KMS-11 (cell line): ENCODE data around the gene SAMD14.

ENCODE experiments used
- H2AFZ ChIP-seq: fragments of 200-600 bp; sonication (generic); 2 replicates; pipeline ENCODE4 v1.6.1; 2016; ENCODE audit warnings: antibody characterized with exemption, mixed run types, low read depth
- H3K27ac ChIP-seq: fragments of 200-600 bp; sonication (generic); 2 replicates; pipeline ENCODE4 v1.6.1; 2016; ENCODE audit warnings: mild to moderate bottlenecking, mixed run types
- H3K27me3 ChIP-seq: fragments of 200-600 bp; sonication (generic); 2 replicates; pipeline ENCODE4 v1.6.1; 2017; ENCODE audit warnings: mild to moderate bottlenecking, low read depth, mixed run types, moderate library complexity; ENCODE audit not compliant: insufficient read depth
- H3K36me3 ChIP-seq: fragments of 200-600 bp; sonication (generic); 2 replicates; pipeline ENCODE4 v1.6.1; 2017; ENCODE audit warnings: mild to moderate bottlenecking, mixed run types; ENCODE audit not compliant: insufficient read depth
- H3K4me1 ChIP-seq: fragments of 200-600 bp; sonication (generic); 2 replicates; pipeline ENCODE4 v1.6.1; 2016; ENCODE audit warnings: mild to moderate bottlenecking, low read depth, mixed run types; ENCODE audit not compliant: poor library complexity, severe bottlenecking
- H3K4me2 ChIP-seq: fragments of 200-600 bp; sonication (generic); 2 replicates; pipeline ENCODE4 v1.7.0; 2016; ENCODE audit warnings: mild to moderate bottlenecking, mixed run types
- H3K4me3 ChIP-seq: fragments of 200-600 bp; sonication (generic); IDR thresholded peaks from 2 replicates; pipeline ENCODE4 v1.6.1; 2017; ENCODE audit warnings: low read depth, low read length, mixed read lengths; ENCODE audit not compliant: insufficient read depth
- H3K79me2 ChIP-seq: fragments of 200-600 bp; sonication (generic); 2 replicates; pipeline ENCODE4 v1.6.1; 2016; ENCODE audit warnings: low read depth, mixed run types; ENCODE audit not compliant: insufficient read depth
- H3K9ac ChIP-seq: fragments of 200-600 bp; sonication (generic); 2 replicates; pipeline ENCODE4 v1.6.1; 2016; ENCODE audit warnings: mild to moderate bottlenecking, mixed run types
- H4K20me1 ChIP-seq: fragments of 200-600 bp; sonication (generic); 2 replicates; pipeline ENCODE4 v1.6.1; 2016; ENCODE audit warnings: mild to moderate bottlenecking, mixed run types; ENCODE audit not compliant: insufficient read depth
- CTCF ChIP-seq: fragments of 200-600 bp; sonication (generic); conservative IDR thresholded peaks from 2 replicates; pipeline ENCODE4 v1.6.1; 2017; ENCODE audit warnings: low read depth, mild to moderate bottlenecking, antibody characterized with exemption, low read length, moderate library complexity, mixed read lengths

Gene SAMD14

GRCh38 chr17:50165867-50166517 lies 36.0 kb upstream of the SAMD14 start, which contains the start of gene SGCA:
SGCA (plus strand) TSS chr17:50166005; CDS start chr17:50166041, 36 bp downstream.
- H3K36me3 ChIP-seq: no peaks in the 10 kb centered on the region
- H3K79me2 ChIP-seq: no peaks in the 10 kb centered on the region
- no peak within 1 kb of the TSS for H3K4me3 ChIP-seq
- H3K4me1 ChIP-seq: peaks cover 46% of the 10 kb centered on the region
- H3K27me3 ChIP-seq: no peaks in the 10 kb centered on the region
- no peak within 1 kb of the TSS for H3K27ac ChIP-seq
- no peak for TF ChIP-seq CTCF
- no peak within 1 kb of the TSS for H2AFZ ChIP-seq
- H4K20me1 ChIP-seq: no peaks in the 10 kb centered on the region
- H3K4me2 ChIP-seq: no peak within 1 kb of the TSS
- H3K9ac ChIP-seq: no peak within 1 kb of the TSS

GRCh38 chr17:50165466-50165865 lies 35.5 kb upstream of the SAMD14 start:
- H3K27ac ChIP-seq: no peak overlapping the region
- peaks cover 43% of the 10 kb centered on the region for H3K4me1 ChIP-seq
- H3K4me2 ChIP-seq: no peak overlapping the region
- TF ChIP-seq CTCF: no peak
- H3K36me3 ChIP-seq: no peaks in the 10 kb centered on the region
- no peak overlapping the region for H2AFZ ChIP-seq
- H4K20me1 ChIP-seq: no peaks in the 10 kb centered on the region
- no peak overlapping the region for H3K9ac ChIP-seq
- H3K4me3 ChIP-seq: no peak overlapping the region
- H3K27me3 ChIP-seq: no peaks in the 10 kb centered on the region
- no peaks in the 10 kb centered on the region for H3K79me2 ChIP-seq

- H3K9ac ChIP-seq: no peak overlapping the region
- no peaks in the 10 kb centered on the region for H3K36me3 ChIP-seq
- H3K4me1 ChIP-seq: peaks cover 39% of the 10 kb centered on the region
- no peak overlapping the region for H3K27ac ChIP-seq
- no peak overlapping the region for H2AFZ ChIP-seq
- no peaks in the 10 kb centered on the region for H3K79me2 ChIP-seq
- no peak overlapping the region for H3K4me3 ChIP-seq
- no peaks in the 10 kb centered on the region for H3K27me3 ChIP-seq
- H3K4me2 ChIP-seq: no peak overlapping the region
- no peaks in the 10 kb centered on the region for H4K20me1 ChIP-seq
- no peak for TF ChIP-seq CTCF
These were observed 35.1 kb upstream of the SAMD14 start for GRCh38 chr17:50165066-50165465.

GRCh38 chr17:50164697-50164988 lies 34.7 kb upstream of the SAMD14 start:
- no peak for TF ChIP-seq CTCF

More at GRCh38 chr17:50164697-50164988, 34.7 kb upstream of the SAMD14 start:
- no peak overlapping the region for H3K4me2 ChIP-seq
- no peaks in the 10 kb centered on the region for H4K20me1 ChIP-seq
- H2AFZ ChIP-seq: no peak overlapping the region
- no peaks in the 10 kb centered on the region for H3K27me3 ChIP-seq
- no peak overlapping the region for H3K27ac ChIP-seq
- H3K4me3 ChIP-seq: no peak overlapping the region
- no peaks in the 10 kb centered on the region for H3K79me2 ChIP-seq
- no peak overlapping the region for H3K9ac ChIP-seq
- peaks cover 35% of the 10 kb centered on the region for H3K4me1 ChIP-seq
- no peaks in the 10 kb centered on the region for H3K36me3 ChIP-seq
